Neural cell (in vitro differentiated cells): ENCODE data around the gene ITPRID1. TPM values are rescaled to one million over a fixed set of nuclear protein-coding genes. Genes with fewer than 3 reads are reported as not detected.

Source experiments
- H2AFZ ChIP-seq: fragments of 200-600, 300-800 bp; sonication (generic), shearing (Covaris generic); 2 replicates; pipeline ENCODE4 v1.6.0; 2014; ENCODE audit warnings: low read depth, mild to moderate bottlenecking, antibody characterized with exemption, low read length, moderate library complexity
- H3F3A ChIP-seq: fragments of 200-600 bp; shearing (Covaris generic); 2 replicates; pipeline ENCODE4 v1.6.1; 2016; ENCODE audit warnings: mild to moderate bottlenecking, moderate library complexity, mixed read lengths, antibody characterized with exemption, low read length; ENCODE audit not compliant: insufficient read depth, poor library complexity, severe bottlenecking
- H3K27ac ChIP-seq: fragments of 200-600, 300-800 bp; sonication (generic), shearing (Covaris generic); 2 replicates; pipeline ENCODE4 v1.5.1; 2014; ENCODE audit warnings: mild to moderate bottlenecking, low read length, moderate library complexity
- H3K27me3 ChIP-seq: fragments of 300-800, 200-600 bp; sonication (generic), shearing (Covaris generic); 2 replicates; pipeline ENCODE4 v1.6.0; 2014; ENCODE audit warnings: mild to moderate bottlenecking, low read depth, low read length, moderate library complexity; ENCODE audit not compliant: insufficient read depth
- H3K36me3 ChIP-seq: fragments of 300-800, 200-600 bp; sonication (generic), shearing (Covaris generic); 2 replicates; pipeline ENCODE4 v1.5.1; 2014; ENCODE audit warnings: mild to moderate bottlenecking, antibody characterized with exemption, low read length, moderate library complexity; ENCODE audit not compliant: insufficient read depth
- H3K4me2 ChIP-seq: fragments of 300-800, 200-600 bp; sonication (generic), shearing (Covaris generic); 2 replicates; pipeline ENCODE4 v1.6.0; 2014; ENCODE audit warnings: mild to moderate bottlenecking, low read length
- H3K4me3 ChIP-seq: fragments of 300-800, 200-600 bp; sonication (generic), shearing (Covaris generic); 2 replicates; pipeline ENCODE4 v1.5.1; 2014; ENCODE audit warnings: mild to moderate bottlenecking, low read length, moderate library complexity
- H3K79me2 ChIP-seq: fragments of 200-600 bp; shearing (Covaris generic); replicated peaks from 2 replicates; pipeline ENCODE4 v1.6.0; 2014; ENCODE audit warnings: mild to moderate bottlenecking, low read length, moderate library complexity; ENCODE audit not compliant: insufficient read depth
- H3K9ac ChIP-seq: fragments of 300-800, 200-600 bp; sonication (generic), shearing (Covaris generic); 2 replicates; pipeline ENCODE4 v1.6.1; 2016; ENCODE audit warnings: mild to moderate bottlenecking, low read length, mixed read lengths
- H3K9me2 ChIP-seq: fragments of 200-600 bp; shearing (Covaris generic); 2 replicates; pipeline ENCODE4 v1.6.1; 2016; ENCODE audit warnings: mild to moderate bottlenecking, low read length, mixed read lengths; ENCODE audit not compliant: insufficient read depth
- H3K9me3 ChIP-seq: fragments of 200-600, 300-800 bp; sonication (generic), shearing (Covaris generic); 2 replicates; pipeline ENCODE4 v1.6.1; 2016; ENCODE audit warnings: mild to moderate bottlenecking, mixed run types, low read length, moderate library complexity, mixed read lengths
- H4K20me1 ChIP-seq: fragments of 200-600 bp; shearing (Covaris generic); 2 replicates; pipeline ENCODE4 v1.6.1; 2016; ENCODE audit warnings: mild to moderate bottlenecking, mixed run types; ENCODE audit not compliant: insufficient read depth
- CTCF ChIP-seq: fragments of 450-650 bp; IDR thresholded peaks from 2 replicates; pipeline ENCODE4 v1.5.1; 2014; ENCODE audit warnings: antibody characterized with exemption, mild to moderate bottlenecking, moderate library complexity; ENCODE audit not compliant: poor library complexity, severe bottlenecking
- EP300 ChIP-seq: fragments of 450-650 bp; conservative IDR thresholded peaks from 2 replicates; pipeline ENCODE4 v1.6.1; 2014; ENCODE audit warnings: antibody characterized with exemption, mild to moderate bottlenecking, moderate library complexity; ENCODE audit not compliant: poor library complexity, severe bottlenecking
- EZH2 ChIP-seq: fragments of 200-600, 300-800 bp; shearing (Covaris generic), sonication (generic); IDR thresholded peaks from 2 replicates; pipeline ENCODE4 v1.6.1; 2014; ENCODE audit warnings: antibody characterized with exemption, low read length, borderline replicate concordance, mild to moderate bottlenecking; ENCODE audit not compliant: insufficient read depth, poor library complexity, severe bottlenecking
- MXI1 ChIP-seq: fragments of 450-650 bp; conservative IDR thresholded peaks from 2 replicates; pipeline ENCODE4 v1.6.1; 2014; ENCODE audit warnings: antibody characterized with exemption, mild to moderate bottlenecking; ENCODE audit not compliant: poor library complexity, severe bottlenecking
- POLR2AphosphoS5 ChIP-seq: IDR thresholded peaks from 2 replicates; pipeline ENCODE4 v1.6.1; 2012
- RAD21 ChIP-seq: fragments of 450-650 bp; conservative IDR thresholded peaks from 2 replicates; pipeline ENCODE4 v1.6.1; 2014; ENCODE audit warnings: antibody characterized with exemption, mild to moderate bottlenecking, moderate library complexity
- REST ChIP-seq: IDR thresholded peaks from 2 replicates; pipeline ENCODE4 v1.6.1; 2012; ENCODE audit warnings: borderline replicate concordance
- SMC3 ChIP-seq: fragments of 450-650 bp; conservative IDR thresholded peaks from 2 replicates; pipeline ENCODE4 v1.6.1; 2014; ENCODE audit warnings: antibody characterized with exemption, mild to moderate bottlenecking, moderate library complexity; ENCODE audit not compliant: poor library complexity
- TAF1 ChIP-seq: IDR thresholded peaks from 2 replicates; pipeline ENCODE4 v1.6.1; 2012; ENCODE audit warnings: low read depth
- polyA plus RNA-seq: library from polyadenylated mRNA; depleted of rRNA; stranded (reverse); fragments of >200 nt; gene quantifications from 2 replicates; pipeline ENCODE4 v1.2.3, GENCODE V29; 2014

The ITPRID1 gene
- polyA plus RNA-seq, 1 donor from 2014 or later: not detected

GRCh38 chr7:31692871-31693270 is 179.0 kb downstream of the ITPRID1 start:
- no peaks in the 10 kb centered on the region for H3K9me3 ChIP-seq
- H3K4me3 ChIP-seq: no peak overlapping the region
- TF ChIP-seq REST (no peak), MXI1 (no peak), POLR2AphosphoS5 (no peak), RAD21 (no peak), EP300 (no peak), TAF1 (no peak), EZH2 (no peak), CTCF (no peak), SMC3 (no peak)
- H3K79me2 ChIP-seq: no peaks in the 10 kb centered on the region
- no peak overlapping the region for H2AFZ ChIP-seq
- no peaks in the 10 kb centered on the region for H3K9me2 ChIP-seq
- H3K9ac ChIP-seq: no peak overlapping the region
- no peaks in the 10 kb centered on the region for H3K27me3 ChIP-seq
- no peaks in the 10 kb centered on the region for H3F3A ChIP-seq
- no peaks in the 10 kb centered on the region for H4K20me1 ChIP-seq
- no peaks in the 10 kb centered on the region for H3K36me3 ChIP-seq
- H3K27ac ChIP-seq: no peak overlapping the region
- no peak overlapping the region for H3K4me2 ChIP-seq

- TF ChIP-seq EP300 (no peak), SMC3 (no peak), RAD21 (no peak), POLR2AphosphoS5 (no peak), MXI1 (no peak), REST (no peak), TAF1 (no peak), CTCF (no peak), EZH2 (no peak)
- Histone ChIP-seq H3K4me2 (no peak overlapping the region), H3K9me2 (no peaks in the 10 kb centered on the region), H3K27ac (no peak overlapping the region), H3K9ac (no peak overlapping the region), H3K27me3 (no peaks in the 10 kb centered on the region), H3K79me2 (no peaks in the 10 kb centered on the region), H3K9me3 (no peaks in the 10 kb centered on the region), H3K36me3 (no peaks in the 10 kb centered on the region), H4K20me1 (no peaks in the 10 kb centered on the region), H2AFZ (no peak overlapping the region), H3F3A (no peaks in the 10 kb centered on the region), H3K4me3 (no peak overlapping the region)
These were observed 182.1 kb downstream of the ITPRID1 start for GRCh38 chr7:31695859-31696614.
